HepG2 (cell line): ENCODE results near the gene DDN. TPM values are rescaled to one million over a fixed set of nuclear protein-coding genes. Genes with fewer than 3 reads are reported as not detected.

Experiments
- ATAC-seq: fragments of 200-7000 bp; cut with Tn5 transposase; 3 replicates; pipeline ENCODE4 v1.9.1; 2020; ENCODE audit warnings: mild to moderate bottlenecking, moderate library complexity
- BruUV-seq: library from RNA; stranded (reverse); fragments of 400-500 nt; replicated peaks from 2 replicates; lab custom pipeline; 2021; lab: Mats Ljungman, UMichigan
- CTCF ChIA-PET: fragments of 300-600 bp; formaldehyde crosslinking; extraction: SDS; loops from one replicate; lab custom pipeline; 2021; ENCODE audit warnings: low total read pairs, inconsistent platforms, low intra/inter-chr PET ratio; lab: Yijun Ruan, JAX
- POLR2A ChIA-PET: fragments of 350-600 bp; sonication (Branson Sonifier 250); formaldehyde crosslinking; loops from one replicate; lab custom pipeline; 2020; ENCODE audit warnings: antibody characterized with exemption, inconsistent platforms; lab: Yijun Ruan, JAX
- DNase-seq: peaks from one replicate; pipeline ENCODE4 v3.0.0-alpha.2; 2015; ENCODE audit warnings: low spot score
- FAIRE-seq: peaks from 3 replicates; lab custom pipeline; 2011; peaks lifted over from hg19 to GRCh38; lab: Jason Lieb, UNC
- H2AFZ ChIP-seq: one replicate; pipeline ENCODE4 v1.6.1; 2011; ENCODE audit warnings: low read length, inconsistent platforms
- H3K27ac ChIP-seq: fragments of 300-600 bp; 3 replicates; pipeline ENCODE4 v1.8.0; 2011; ENCODE audit warnings: mixed run types, mild to moderate bottlenecking, mixed read lengths, low read length, inconsistent platforms; ENCODE audit not compliant: insufficient read depth; ENCODE audit errors: extremely low read length
- H3K27me3 ChIP-seq, 2 experiments: fragments of 200-600 bp in 1 of 2; 2 replicates in 1 of 2; 3 replicates in 1 of 2; pipeline versions ENCODE4 v1.6.0 to v1.8.0; 2011; ENCODE audit warnings: low read length in 2 of 2, mild to moderate bottlenecking in 2 of 2, moderate library complexity in 2 of 2, inconsistent platforms in 1 of 2; ENCODE audit not compliant: insufficient read depth in 2 of 2, control insufficient read depth in 1 of 2
- H3K36me3 ChIP-seq, 2 experiments: fragments of 200-600 bp in 1 of 2; replicated peaks in 1 of 2; 2 replicates in 1 of 2; 3 replicates in 1 of 2; pipeline versions ENCODE4 v1.5.1 to v1.8.0; 2011; ENCODE audit warnings: low read length in 2 of 2, inconsistent platforms in 1 of 2; ENCODE audit not compliant: insufficient read depth in 2 of 2, control insufficient read depth in 1 of 2
- H3K4me1 ChIP-seq: 2 replicates; pipeline ENCODE4 v1.5.1; 2012; ENCODE audit warnings: low read length, inconsistent platforms; ENCODE audit not compliant: insufficient read depth
- H3K4me2 ChIP-seq: 2 replicates; pipeline ENCODE4 v1.6.0; 2011; ENCODE audit warnings: low read depth, low read length, inconsistent platforms
- H3K4me3 ChIP-seq, 3 experiments: fragments of 200-600 bp in 1 of 3; sonication (generic), shearing (Covaris generic) in 1 of 3; replicated peaks in 1 of 3; 2 replicates each; pipeline ENCODE4 v1.5.1; 2011 to 2016; ENCODE audit warnings: low read length in 3 of 3, inconsistent platforms in 2 of 3, low read depth in 2 of 3, mild to moderate bottlenecking in 2 of 3, control low read depth in 1 of 3, mixed read lengths in 1 of 3; ENCODE audit not compliant: insufficient read depth in 1 of 3
- H3K79me2 ChIP-seq: one replicate; pipeline ENCODE4 v1.6.1; 2011; ENCODE audit warnings: low read length, inconsistent platforms; ENCODE audit not compliant: insufficient read depth
- H3K9ac ChIP-seq: 2 replicates; pipeline ENCODE4 v1.6.0; 2011; ENCODE audit warnings: mild to moderate bottlenecking, low read depth, low read length, inconsistent platforms; ENCODE audit not compliant: insufficient read depth
- H3K9me3 ChIP-seq: 2 replicates; pipeline ENCODE4 v1.5.1; 2012; ENCODE audit warnings: mild to moderate bottlenecking, low read length
- H4K20me1 ChIP-seq: 2 replicates; pipeline ENCODE4 v1.6.0; 2011; ENCODE audit warnings: inconsistent platforms, mild to moderate bottlenecking, low read length, moderate library complexity; ENCODE audit not compliant: insufficient read depth
- DNMT1 ChIP-seq: sonication (generic); formaldehyde crosslinking; IDR thresholded peaks from 2 replicates; pipeline ENCODE4 v1.5.1; 2020; ENCODE audit warnings: mild to moderate bottlenecking, missing genetic modification reagents
- FOXA3 ChIP-seq: IDR thresholded peaks from 2 replicates; pipeline ENCODE4 v1.6.1; 2016; ENCODE audit warnings: missing genetic modification reagents, missing compliant biosample characterization
- JDP2 ChIP-seq: sonication (generic); formaldehyde crosslinking; IDR thresholded peaks from 2 replicates; pipeline ENCODE4 v1.8.1; 2022; ENCODE audit warnings: missing genetic modification reagents, borderline replicate concordance
- PCBP2 ChIP-seq: fragments of 200-400 bp; formaldehyde crosslinking; optimal IDR thresholded peaks from 2 replicates; pipeline ENCODE3; 2018; ENCODE audit warnings: low read length, low read depth; ENCODE audit not compliant: poor library complexity, severe bottlenecking
- SATB2 ChIP-seq: sonication (generic); formaldehyde crosslinking; IDR thresholded peaks from 2 replicates; pipeline ENCODE4 v1.5.0; 2020; ENCODE audit warnings: missing genetic modification reagents
- SIX4 ChIP-seq: sonication (generic); formaldehyde crosslinking; IDR thresholded peaks from 2 replicates; pipeline ENCODE4 v1.4.0; 2020; ENCODE audit warnings: missing genetic modification reagents
- ZBTB1 ChIP-seq: sonication (generic); formaldehyde crosslinking; IDR thresholded peaks from 2 replicates; pipeline ENCODE4 v1.4.0; 2020; ENCODE audit warnings: missing genetic modification reagents, borderline replicate concordance
- ZFP62 ChIP-seq: sonication (generic); formaldehyde crosslinking; IDR thresholded peaks from 2 replicates; pipeline ENCODE4 v1.4.0; 2020; ENCODE audit warnings: missing genetic modification reagents
- ZNF792 ChIP-seq: IDR thresholded peaks from 2 replicates; pipeline ENCODE4 v1.6.1; 2016
- in situ Hi-C: cut with HindIII; loops from 2 replicates; pipeline ENCODE4 v1.10.0; 2017; ENCODE audit warnings: low pct_unique_long_range_greater_than_20kb; ENCODE audit not compliant: extremely low pct_ligation_motif_present
- intact Hi-C: fragments of 100-400 bp; cut with micrococcal nuclease; formaldehyde crosslinking; loops from one replicate; pipeline ENCODE4 v1.10.0; 2022; ENCODE audit not compliant: unreplicated experiment
- polyA plus RNA-seq, 8 experiments: library from polyadenylated mRNA; depleted of rRNA in 3 of 8; stranded (reverse) in 7 of 8; unstranded in 1 of 8; fragments of >200 nt; fragmentation: Illumina TruSeq in 4 of 8; extraction: Trizol in 4 of 8; gene quantifications; 2 replicates each; pipeline versions ENCODE4 v1.2.1 to v1.2.3, GENCODE V29; 2011 to 2016; ENCODE audit warnings: low read depth in 4 of 8, missing spikeins in 1 of 8, mixed read lengths in 1 of 8; ENCODE audit not compliant: insufficient read depth in 1 of 8
- total RNA-seq, 5 experiments: library from RNA; depleted of rRNA; stranded (reverse); fragments of >200 nt; fragmentation: Illumina TruSeq; extraction: Trizol; gene quantifications; 2 replicates each; pipeline ENCODE4 v1.2.3, GENCODE V29; 2016; ENCODE audit warnings: low read depth in 1 of 5
- TF ChIP-seq, protein P1 (sequence below): sonication (generic); formaldehyde crosslinking; IDR thresholded peaks from 2 replicates; pipeline ENCODE4 v1.9.0; 2022; ENCODE audit warnings: missing genetic modification reagents, mild to moderate bottlenecking, borderline replicate concordance
- TF ChIP-seq, protein P2 (sequence below): sonication (generic); formaldehyde crosslinking; conservative IDR thresholded peaks from 2 replicates; pipeline ENCODE4 v1.8.0; 2022; ENCODE audit warnings: low read depth, missing genetic modification reagents

The DDN gene
- total and polyA plus RNA-seq, 2 of the 13 experiments (the other 11 are each of a cell fraction or from before 2014, with no cell fraction given) = 0.24 to 0.53 TPM

DNA sequence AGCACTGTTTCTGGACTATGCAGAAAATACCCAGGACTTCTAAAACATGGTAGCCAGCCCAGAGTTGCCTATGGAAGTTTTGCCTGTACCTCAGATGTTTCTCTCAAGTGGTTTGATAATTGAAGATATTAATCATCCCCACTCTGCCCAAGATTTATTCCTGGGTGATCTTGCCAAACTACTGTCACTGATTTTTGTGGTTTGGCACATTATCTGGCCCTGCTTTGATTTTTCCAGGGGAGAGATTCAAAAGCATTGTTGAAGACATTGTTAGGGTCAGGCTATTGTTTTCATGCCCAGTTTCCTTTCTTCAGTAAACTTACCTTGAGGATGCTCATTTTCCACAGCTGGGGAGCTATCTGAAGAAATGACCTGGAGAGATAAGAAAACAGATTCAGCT lies 13.6 kb upstream of the DDN start:
- DNase-seq (no peak), FAIRE-seq (no peak), ATAC-seq (no peak)
- no peak overlapping the region for H3K27ac ChIP-seq
- no peak overlapping the region for H3K4me3 ChIP-seq
- intact Hi-C loops = loop anchor here (5.0 kb wide), 1 partner anchor 50 kb away; the partner anchor contains the start of gene KMT2D
- no peaks in the 10 kb centered on the region for H3K9me3 ChIP-seq
- H3K36me3 ChIP-seq = peaks cover 0 to 7% of the 10 kb centered on the region in 2 experiments; a peak in 4 of 5 replicates
- peaks cover 5% of the 10 kb centered on the region for H3K79me2 ChIP-seq
- BruUV-seq = no TSS peak
- H3K9ac ChIP-seq = no peak overlapping the region
- TF ChIP-seq, protein P1, sequence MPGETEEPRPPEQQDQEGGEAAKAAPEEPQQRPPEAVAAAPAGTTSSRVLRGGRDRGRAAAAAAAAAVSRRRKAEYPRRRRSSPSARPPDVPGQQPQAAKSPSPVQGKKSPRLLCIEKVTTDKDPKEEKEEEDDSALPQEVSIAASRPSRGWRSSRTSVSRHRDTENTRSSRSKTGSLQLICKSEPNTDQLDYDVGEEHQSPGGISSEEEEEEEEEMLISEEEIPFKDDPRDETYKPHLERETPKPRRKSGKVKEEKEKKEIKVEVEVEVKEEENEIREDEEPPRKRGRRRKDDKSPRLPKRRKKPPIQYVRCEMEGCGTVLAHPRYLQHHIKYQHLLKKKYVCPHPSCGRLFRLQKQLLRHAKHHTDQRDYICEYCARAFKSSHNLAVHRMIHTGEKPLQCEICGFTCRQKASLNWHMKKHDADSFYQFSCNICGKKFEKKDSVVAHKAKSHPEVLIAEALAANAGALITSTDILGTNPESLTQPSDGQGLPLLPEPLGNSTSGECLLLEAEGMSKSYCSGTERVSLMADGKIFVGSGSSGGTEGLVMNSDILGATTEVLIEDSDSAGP = no peak
- TF ChIP-seq SATB2 (CRISPR knock-in tag) = no peak
- TF ChIP-seq DNMT1 = no peak
- TF ChIP-seq FOXA3 (CRISPR knock-in tag) = no peak
- no peak for TF ChIP-seq SIX4 (CRISPR knock-in tag)
- no peak for TF ChIP-seq JDP2 (CRISPR knock-in tag)
- no peak for TF ChIP-seq ZBTB1 (CRISPR knock-in tag)
- TF ChIP-seq, protein P2, sequence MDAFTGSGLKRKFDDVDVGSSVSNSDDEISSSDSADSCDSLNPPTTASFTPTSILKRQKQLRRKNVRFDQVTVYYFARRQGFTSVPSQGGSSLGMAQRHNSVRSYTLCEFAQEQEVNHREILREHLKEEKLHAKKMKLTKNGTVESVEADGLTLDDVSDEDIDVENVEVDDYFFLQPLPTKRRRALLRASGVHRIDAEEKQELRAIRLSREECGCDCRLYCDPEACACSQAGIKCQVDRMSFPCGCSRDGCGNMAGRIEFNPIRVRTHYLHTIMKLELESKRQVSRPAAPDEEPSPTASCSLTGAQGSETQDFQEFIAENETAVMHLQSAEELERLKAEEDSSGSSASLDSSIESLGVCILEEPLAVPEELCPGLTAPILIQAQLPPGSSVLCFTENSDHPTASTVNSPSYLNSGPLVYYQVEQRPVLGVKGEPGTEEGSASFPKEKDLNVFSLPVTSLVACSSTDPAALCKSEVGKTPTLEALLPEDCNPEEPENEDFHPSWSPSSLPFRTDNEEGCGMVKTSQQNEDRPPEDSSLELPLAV (CRISPR knock-in tag) = no peak
- no peak for TF ChIP-seq PCBP2
- no peak for TF ChIP-seq ZNF792 (CRISPR knock-in tag)
- TF ChIP-seq ZFP62 (CRISPR knock-in tag) = no peak
- H2AFZ ChIP-seq = no peak overlapping the region
- ChIA-PET CTCF (no interaction called here), POLR2A (interaction anchor here (0.8 kb wide), 1 partner anchor 14 kb away, joined by 3 read pairs; the partner anchor contains the start of gene DDN)
- peaks cover 32% of the 10 kb centered on the region for H3K4me1 ChIP-seq
- no peak overlapping the region for H3K4me2 ChIP-seq
- H3K27me3 ChIP-seq = no peaks in the 10 kb centered on the region
- no peaks in the 10 kb centered on the region for H4K20me1 ChIP-seq
- in situ Hi-C loops = no loop called here
